Measurements from ENCODE around the gene EXOC4. TPM values are rescaled to one million over a fixed set of nuclear protein-coding genes. Genes with fewer than 3 reads are reported as not detected.

EXOC4 gene
- total RNA-seq, 2 donors from 2014 or later = 53.5 to 62.3 TPM

DNA sequence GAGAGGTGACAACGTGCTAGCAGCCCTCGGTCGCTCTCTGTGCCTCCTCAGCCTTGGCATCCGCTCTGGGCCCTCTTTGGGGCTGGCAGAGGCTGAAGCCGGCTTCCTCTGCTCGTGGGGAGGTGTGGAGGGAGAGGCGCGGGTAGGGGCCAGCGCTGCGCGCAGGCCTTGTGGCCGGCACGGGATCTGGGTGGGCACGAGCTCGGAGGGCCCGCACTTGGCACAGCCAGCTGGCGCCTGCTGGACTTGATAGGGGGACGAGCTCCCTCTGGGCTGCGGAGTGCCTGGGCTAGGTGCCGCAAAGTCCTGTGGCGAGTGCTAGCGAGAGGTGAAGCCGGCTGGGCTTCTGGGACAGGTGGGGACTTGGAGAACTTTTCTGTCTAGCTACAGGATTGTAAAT, 170.7 kb downstream of the EXOC4 start:
- Mint-ChIP-seq H3K4me1 (peaks cover 12% of the 10 kb centered on the region), H3K36me3 (ENCODE audit: low read depth) (peaks cover 10% of the 10 kb centered on the region), H3K9me3 (peaks cover 6% of the 10 kb centered on the region), H3K27ac (no peak overlapping the region), H3K4me3 (no peak overlapping the region), H3K27me3 (no peaks in the 10 kb centered on the region)
- no peak for ATAC-seq (replicated peaks)

GRCh38 chr7:133428326-133428725, 175.4 kb downstream of the EXOC4 start:
- peaks cover 6% of the 10 kb centered on the region for H3K4me1 Mint-ChIP-seq
- H3K9me3 Mint-ChIP-seq = no peaks in the 10 kb centered on the region
- no peak overlapping the region for H3K4me3 Mint-ChIP-seq
- no peak for ATAC-seq (replicated peaks)
- H3K27ac Mint-ChIP-seq = no peak overlapping the region
- H3K27me3 Mint-ChIP-seq = no peaks in the 10 kb centered on the region
- peaks cover 10% of the 10 kb centered on the region for H3K36me3 Mint-ChIP-seq (ENCODE audit: low read depth)

- peaks cover 6% of the 10 kb centered on the region for H3K4me1 Mint-ChIP-seq
- no peaks in the 10 kb centered on the region for H3K9me3 Mint-ChIP-seq
- H3K27me3 Mint-ChIP-seq = no peaks in the 10 kb centered on the region
- H3K4me3 Mint-ChIP-seq = no peak overlapping the region
- no peak for ATAC-seq (replicated peaks)
- peaks cover 10% of the 10 kb centered on the region for H3K36me3 Mint-ChIP-seq (ENCODE audit: low read depth)
- no peak overlapping the region for H3K27ac Mint-ChIP-seq
Observed at GRCh38 chr7:133428876-133429275, 176.0 kb downstream of the EXOC4 start.

DNA sequence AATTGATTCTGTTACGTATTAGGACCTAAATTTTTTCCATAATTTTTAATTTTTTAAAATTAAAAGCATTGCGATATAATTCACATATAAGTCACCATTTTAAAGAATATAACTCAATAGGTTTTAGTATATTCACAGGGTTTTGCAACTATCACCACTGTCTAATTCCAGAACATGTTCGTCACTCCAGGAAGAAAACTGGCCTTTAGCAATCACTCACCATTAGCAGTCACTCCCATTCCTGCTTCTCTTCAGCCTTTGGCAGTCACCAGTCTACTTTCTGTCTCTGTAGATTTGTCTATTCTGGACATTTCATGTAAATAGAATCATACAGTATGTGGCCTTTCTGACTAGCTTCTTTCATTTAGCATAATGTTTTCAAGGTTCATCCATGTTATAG, 176.5 kb downstream of the EXOC4 start:
- no peaks in the 10 kb centered on the region for H3K9me3 Mint-ChIP-seq
- no peak overlapping the region for H3K4me3 Mint-ChIP-seq
- H3K27me3 Mint-ChIP-seq = no peaks in the 10 kb centered on the region
- H3K4me1 Mint-ChIP-seq = peaks cover 6% of the 10 kb centered on the region
- ATAC-seq (replicated peaks) = no peak
- H3K36me3 Mint-ChIP-seq (ENCODE audit: low read depth) = peaks cover 5% of the 10 kb centered on the region
- H3K27ac Mint-ChIP-seq = no peak overlapping the region

DNA sequence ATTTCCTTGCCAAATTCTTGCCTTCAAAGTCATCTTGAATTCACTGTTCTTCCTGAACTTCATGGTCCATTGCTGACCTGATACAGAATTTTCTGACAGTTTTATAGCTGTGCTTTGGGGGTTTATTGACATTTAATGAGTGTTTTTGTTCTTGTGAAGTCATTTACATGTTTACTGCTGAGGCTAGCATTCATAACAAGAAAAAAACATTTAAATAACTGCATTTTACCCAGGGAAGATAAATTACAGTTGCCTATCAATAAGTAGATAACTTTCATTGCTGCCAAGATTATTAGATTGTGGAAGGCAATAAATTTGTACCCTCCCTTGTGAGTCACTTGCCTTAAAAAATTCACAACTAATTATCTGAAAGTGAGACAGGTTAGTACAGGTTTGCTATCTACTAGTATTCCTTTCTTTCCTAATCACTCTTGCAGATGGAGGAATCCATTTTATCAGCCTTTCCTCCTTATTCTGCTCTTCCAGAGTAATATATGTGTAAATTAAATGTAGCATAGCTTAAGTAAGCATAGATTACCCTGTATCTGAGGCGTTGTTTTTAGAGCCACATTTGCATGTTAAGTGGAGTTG, 178.4 kb downstream of the EXOC4 start:
- H3K4me3 Mint-ChIP-seq = no peak overlapping the region
- no peaks in the 10 kb centered on the region for H3K27me3 Mint-ChIP-seq
- ATAC-seq (replicated peaks) = no peak
- no peaks in the 10 kb centered on the region for H3K9me3 Mint-ChIP-seq
- H3K4me1 Mint-ChIP-seq = no peaks in the 10 kb centered on the region
- H3K27ac Mint-ChIP-seq = no peak overlapping the region
- H3K36me3 Mint-ChIP-seq (ENCODE audit: low read depth) = no peaks in the 10 kb centered on the region

GRCh38 chr7:133433165-133433812, 180.4 kb downstream of the EXOC4 start:
- H3K27me3 Mint-ChIP-seq = no peaks in the 10 kb centered on the region
- H3K27ac Mint-ChIP-seq = no peak overlapping the region

GRCh38 chr7:133434246-133434865, 181.5 kb downstream of the EXOC4 start:
- no peaks in the 10 kb centered on the region for H3K4me1 Mint-ChIP-seq
- H3K27ac Mint-ChIP-seq = no peak overlapping the region
- no peaks in the 10 kb centered on the region for H3K9me3 Mint-ChIP-seq
- no peaks in the 10 kb centered on the region for H3K36me3 Mint-ChIP-seq (ENCODE audit: low read depth)
- no peaks in the 10 kb centered on the region for H3K27me3 Mint-ChIP-seq
- no peak overlapping the region for H3K4me3 Mint-ChIP-seq
- no peak for ATAC-seq (replicated peaks)

More at GRCh38 chr7:133433165-133433812, 180.4 kb downstream of the EXOC4 start:
- Mint-ChIP-seq H3K36me3 (ENCODE audit: low read depth) (no peaks in the 10 kb centered on the region), H3K9me3 (no peaks in the 10 kb centered on the region), H3K4me1 (no peaks in the 10 kb centered on the region), H3K4me3 (no peak overlapping the region)
- ATAC-seq (replicated peaks) = no peak

- no peak overlapping the region for H3K27ac Mint-ChIP-seq
- no peak for ATAC-seq (replicated peaks)
- H3K27me3 Mint-ChIP-seq = no peaks in the 10 kb centered on the region
- H3K36me3 Mint-ChIP-seq (ENCODE audit: low read depth) = no peaks in the 10 kb centered on the region
- no peak overlapping the region for H3K4me3 Mint-ChIP-seq
- no peaks in the 10 kb centered on the region for H3K4me1 Mint-ChIP-seq
- H3K9me3 Mint-ChIP-seq = no peaks in the 10 kb centered on the region
Observed at GRCh38 chr7:133436014-133436428, 183.1 kb downstream of the EXOC4 start.

DNA sequence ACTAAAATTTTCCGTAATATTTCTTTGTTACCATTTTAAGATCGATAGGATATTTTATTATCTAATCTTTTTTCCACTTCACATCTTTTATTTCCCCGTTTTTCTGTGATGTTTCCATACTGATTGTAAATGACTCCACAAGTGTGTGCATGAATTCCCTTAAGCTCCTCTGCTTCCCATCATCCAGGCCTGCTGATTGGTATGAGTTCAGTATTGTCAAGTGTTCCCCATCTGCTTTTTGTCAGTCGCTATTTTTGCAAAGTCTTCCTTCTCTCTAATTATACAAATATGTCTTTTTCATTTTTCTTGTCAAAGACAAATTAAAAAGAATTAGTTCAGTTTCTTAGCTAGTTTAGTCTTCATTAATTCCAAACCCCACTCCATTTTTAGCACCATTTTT, 184.7 kb downstream of the EXOC4 start:
- Mint-ChIP-seq H3K9me3 (no peaks in the 10 kb centered on the region), H3K27ac (no peak overlapping the region), H3K4me1 (no peaks in the 10 kb centered on the region), H3K4me3 (no peak overlapping the region), H3K36me3 (ENCODE audit: low read depth) (no peaks in the 10 kb centered on the region), H3K27me3 (no peaks in the 10 kb centered on the region)
- no peak for ATAC-seq (replicated peaks)

- no peaks in the 10 kb centered on the region for H3K4me1 Mint-ChIP-seq
- no peak for ATAC-seq (replicated peaks)
- H3K27me3 Mint-ChIP-seq = no peaks in the 10 kb centered on the region
- H3K4me3 Mint-ChIP-seq = no peak overlapping the region
- no peaks in the 10 kb centered on the region for H3K9me3 Mint-ChIP-seq
- no peaks in the 10 kb centered on the region for H3K36me3 Mint-ChIP-seq (ENCODE audit: low read depth)
- H3K27ac Mint-ChIP-seq = no peak overlapping the region
Observed at GRCh38 chr7:133442818-133443217, 189.9 kb downstream of the EXOC4 start.

DNA sequence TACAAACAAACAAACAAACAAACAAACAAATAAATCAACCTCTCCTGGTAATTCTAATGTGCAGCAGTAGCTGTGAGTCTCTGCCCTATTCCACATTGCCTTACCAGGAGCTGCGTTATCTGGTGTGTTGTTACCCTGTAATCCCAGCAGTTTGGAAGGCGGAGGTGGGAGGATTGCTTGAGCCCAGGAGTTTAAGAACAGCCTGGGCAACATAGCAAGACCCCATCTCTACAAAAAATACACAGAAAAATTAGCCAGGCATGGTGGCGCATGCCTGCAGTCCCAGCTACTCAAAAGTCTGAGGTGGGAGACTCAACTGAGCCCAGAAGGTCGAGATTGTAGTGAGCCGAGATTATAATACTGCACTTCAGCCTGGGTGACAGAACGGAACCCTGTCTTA, 192.7 kb downstream of the EXOC4 start:
- Mint-ChIP-seq H3K4me3 (no peak overlapping the region), H3K36me3 (ENCODE audit: low read depth) (no peaks in the 10 kb centered on the region), H3K9me3 (no peaks in the 10 kb centered on the region), H3K27ac (no peak overlapping the region), H3K4me1 (no peaks in the 10 kb centered on the region), H3K27me3 (no peaks in the 10 kb centered on the region)
- ATAC-seq (replicated peaks) = no peak

- no peak overlapping the region for H3K27ac Mint-ChIP-seq
- ATAC-seq (replicated peaks) = no peak
- H3K27me3 Mint-ChIP-seq = no peaks in the 10 kb centered on the region
- no peaks in the 10 kb centered on the region for H3K9me3 Mint-ChIP-seq
- H3K4me3 Mint-ChIP-seq = no peak overlapping the region
- H3K4me1 Mint-ChIP-seq = no peaks in the 10 kb centered on the region
- no peaks in the 10 kb centered on the region for H3K36me3 Mint-ChIP-seq (ENCODE audit: low read depth)
Observed at GRCh38 chr7:133448012-133448411, 195.1 kb downstream of the EXOC4 start.

DNA sequence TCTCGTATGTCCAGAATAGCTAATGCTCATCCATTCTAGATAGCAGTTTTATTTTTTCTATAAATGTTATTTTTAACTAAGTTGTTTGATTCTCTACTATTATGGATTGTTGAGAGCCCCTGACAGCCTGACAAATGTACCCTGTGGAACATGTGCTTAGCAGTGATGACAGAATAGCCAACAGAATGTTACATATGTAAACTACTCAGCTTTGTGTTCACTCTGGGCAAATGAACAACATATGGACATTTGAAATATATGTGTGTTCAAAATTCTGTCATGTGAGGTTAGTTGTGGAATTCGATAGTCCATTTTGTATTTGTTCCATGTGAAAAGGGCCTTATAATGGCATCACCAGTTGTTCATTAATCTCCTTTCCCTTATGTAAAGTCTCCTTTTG, 199.7 kb downstream of the EXOC4 start:
- no peaks in the 10 kb centered on the region for H3K9me3 Mint-ChIP-seq
- H3K4me1 Mint-ChIP-seq = no peaks in the 10 kb centered on the region
- no peaks in the 10 kb centered on the region for H3K36me3 Mint-ChIP-seq (ENCODE audit: low read depth)
- no peak overlapping the region for H3K27ac Mint-ChIP-seq
- H3K27me3 Mint-ChIP-seq = no peaks in the 10 kb centered on the region
- ATAC-seq (replicated peaks) = no peak
- H3K4me3 Mint-ChIP-seq = no peak overlapping the region

DNA sequence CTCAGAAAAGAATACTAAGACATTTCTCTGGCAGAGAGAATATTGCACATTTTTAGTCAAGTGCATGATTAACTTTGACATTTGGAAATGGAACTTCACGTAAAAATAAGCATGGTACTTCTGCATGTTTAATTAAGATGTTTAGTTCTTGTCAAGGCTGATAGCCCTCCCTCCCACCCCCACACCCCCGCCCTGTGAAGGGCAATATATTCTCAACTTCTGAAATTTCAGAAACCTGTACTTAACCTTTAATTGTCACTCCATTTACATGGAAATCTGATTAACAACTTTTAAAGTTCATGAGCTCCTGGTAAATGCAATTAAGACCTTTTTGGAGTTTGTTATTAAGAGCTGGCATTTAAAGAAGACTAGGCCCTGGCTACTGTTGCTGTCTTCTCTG, 205.8 kb downstream of the EXOC4 start:
- no peaks in the 10 kb centered on the region for H3K4me1 Mint-ChIP-seq
- no peaks in the 10 kb centered on the region for H3K36me3 Mint-ChIP-seq (ENCODE audit: low read depth)
- ATAC-seq (replicated peaks) = no peak
- H3K27ac Mint-ChIP-seq = no peak overlapping the region
- no peaks in the 10 kb centered on the region for H3K27me3 Mint-ChIP-seq
- no peak overlapping the region for H3K4me3 Mint-ChIP-seq
- H3K9me3 Mint-ChIP-seq = peaks cover 4% of the 10 kb centered on the region

- Mint-ChIP-seq H3K27me3 (no peaks in the 10 kb centered on the region), H3K4me3 (no peak overlapping the region), H3K27ac (no peak overlapping the region), H3K36me3 (ENCODE audit: low read depth) (peaks cover 8% of the 10 kb centered on the region), H3K9me3 (peaks cover 12% of the 10 kb centered on the region), H3K4me1 (no peaks in the 10 kb centered on the region)
- ATAC-seq (replicated peaks) = no peak
Observed at GRCh38 chr7:133461421-133461820, 208.5 kb downstream of the EXOC4 start.
